ENCODE data around the gene SLC44A4.

SLC44A4 gene

GRCh38 chr6:31813465-31813849, 65.3 kb downstream of the SLC44A4 start:
- H3K27ac ChIP-seq, result 0 out of 2 replicates have a peak overlapping the region, but pooled peaks have one; percentile 73
- TF ChIP-seq CTCF (conservative IDR thresholded peaks at IDR 0.05), result no peak

All from VCaP (cell line).